LNCaP clone FGC (cell line): ENCODE results near the gene GRIA2.
A peak's percentile ranks its signal among the peaks of the same experiment; 100 is the strongest.

Experiments
- DNase-seq: peaks from one replicate; pipeline ENCODE4 v3.0.0-alpha.2; 2011; ENCODE audit warnings: low read depth
- H3K4me3 ChIP-seq: 2 replicates; pipeline ENCODE4 v1.5.1; 2011; ENCODE audit warnings: mild to moderate bottlenecking, low read depth, low read length, control low read depth
- TF ChIP-seq, protein P1 (sequence below): IDR thresholded peaks from 2 replicates; pipeline ENCODE4 v1.5.1; 2012; ENCODE audit warnings: mild to moderate bottlenecking; ENCODE audit not compliant: control insufficient read depth, insufficient read depth; ENCODE audit errors: extremely low read depth

GRIA2 gene

DNA sequence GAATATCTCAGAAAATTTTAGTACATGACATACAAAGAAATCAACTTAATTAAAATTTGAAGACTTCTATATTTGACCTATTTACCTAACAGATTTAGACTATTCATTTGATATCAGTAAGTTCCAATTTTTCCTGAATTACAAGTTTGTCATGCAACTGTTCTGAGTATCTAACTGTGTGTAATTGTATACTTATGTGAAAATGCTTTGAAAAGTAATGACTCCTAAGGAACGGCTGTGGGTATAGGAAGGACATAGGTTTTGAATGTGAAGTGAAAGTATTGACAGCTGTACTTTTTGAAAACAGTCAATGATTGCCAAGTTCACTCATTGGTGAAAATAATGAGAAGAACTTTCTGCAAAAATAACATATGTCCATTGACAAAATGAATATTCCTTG is 2.9 kb downstream of the GRIA2 start:
- TF ChIP-seq, protein P1, sequence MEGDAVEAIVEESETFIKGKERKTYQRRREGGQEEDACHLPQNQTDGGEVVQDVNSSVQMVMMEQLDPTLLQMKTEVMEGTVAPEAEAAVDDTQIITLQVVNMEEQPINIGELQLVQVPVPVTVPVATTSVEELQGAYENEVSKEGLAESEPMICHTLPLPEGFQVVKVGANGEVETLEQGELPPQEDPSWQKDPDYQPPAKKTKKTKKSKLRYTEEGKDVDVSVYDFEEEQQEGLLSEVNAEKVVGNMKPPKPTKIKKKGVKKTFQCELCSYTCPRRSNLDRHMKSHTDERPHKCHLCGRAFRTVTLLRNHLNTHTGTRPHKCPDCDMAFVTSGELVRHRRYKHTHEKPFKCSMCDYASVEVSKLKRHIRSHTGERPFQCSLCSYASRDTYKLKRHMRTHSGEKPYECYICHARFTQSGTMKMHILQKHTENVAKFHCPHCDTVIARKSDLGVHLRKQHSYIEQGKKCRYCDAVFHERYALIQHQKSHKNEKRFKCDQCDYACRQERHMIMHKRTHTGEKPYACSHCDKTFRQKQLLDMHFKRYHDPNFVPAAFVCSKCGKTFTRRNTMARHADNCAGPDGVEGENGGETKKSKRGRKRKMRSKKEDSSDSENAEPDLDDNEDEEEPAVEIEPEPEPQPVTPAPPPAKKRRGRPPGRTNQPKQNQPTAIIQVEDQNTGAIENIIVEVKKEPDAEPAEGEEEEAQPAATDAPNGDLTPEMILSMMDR = no peak
- H3K4me3 ChIP-seq = no peak overlapping the region
- no peak for DNase-seq

DNA sequence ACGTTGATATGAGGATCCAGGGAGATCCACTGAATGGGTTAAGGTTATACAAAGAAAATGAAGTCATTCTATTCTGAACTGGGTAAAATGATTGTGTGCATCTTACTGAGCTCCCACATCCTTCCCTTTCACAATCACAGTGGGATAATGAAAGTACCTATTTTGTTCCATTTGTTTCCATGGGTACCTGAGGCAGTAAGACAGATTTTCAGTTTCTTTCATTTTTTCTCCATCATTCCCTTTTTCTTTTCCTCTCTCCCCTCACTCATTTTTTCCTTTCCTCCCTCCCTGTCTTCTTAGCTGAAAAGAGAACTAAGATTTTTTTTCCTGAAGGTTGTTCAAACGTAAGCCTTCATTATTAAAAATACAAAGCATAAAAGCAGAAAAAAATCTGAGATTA is 4.6 kb downstream of the GRIA2 start:
- TF ChIP-seq, protein P1 = no peak
- no peak for DNase-seq
- no peak overlapping the region for H3K4me3 ChIP-seq

DNA sequence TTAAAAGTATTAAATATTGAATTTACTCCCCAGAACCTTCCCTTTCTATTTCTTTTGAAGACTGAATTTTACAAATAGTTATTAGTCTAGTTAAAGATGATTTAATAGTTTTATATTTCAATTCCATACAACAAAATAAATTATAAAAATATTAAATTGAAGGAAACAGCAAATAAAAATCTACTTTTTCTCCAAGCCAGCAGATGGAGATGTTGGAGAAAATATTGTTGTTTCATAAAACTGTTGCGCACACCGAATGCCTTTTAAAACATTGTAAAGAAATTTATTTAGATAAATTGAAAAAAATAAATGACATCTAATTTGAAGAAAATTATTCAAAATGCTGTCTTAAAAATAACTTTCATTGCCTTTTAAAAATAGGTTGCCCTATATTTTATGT is 5.5 kb downstream of the GRIA2 start:
- no peak for DNase-seq
- no peak overlapping the region for H3K4me3 ChIP-seq

DNA sequence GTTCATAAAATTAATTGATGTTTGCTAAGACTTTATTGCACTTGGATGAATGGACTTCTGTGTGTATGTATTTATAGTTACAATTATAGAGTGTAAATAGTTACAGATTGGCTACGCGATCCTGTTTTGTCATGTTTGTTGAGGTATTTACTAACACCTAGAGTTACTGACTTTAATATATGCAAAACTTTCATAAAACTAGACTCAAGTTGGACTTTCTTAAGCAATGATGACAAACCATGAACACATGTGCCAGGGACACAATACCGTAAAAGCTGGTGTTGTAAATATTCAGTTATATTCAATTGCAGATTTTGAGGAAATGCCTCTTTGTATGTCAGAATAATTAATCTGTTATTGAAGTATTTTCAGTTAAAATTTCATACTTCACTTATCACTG is 6.1 kb downstream of the GRIA2 start:
- no peak for DNase-seq
- H3K4me3 ChIP-seq = no peak overlapping the region
- TF ChIP-seq, protein P1 = no peak

More for the DNA sequence above, 5.5 kb downstream of the GRIA2 start:
- TF ChIP-seq, protein P1 = peak; percentile 34

DNA sequence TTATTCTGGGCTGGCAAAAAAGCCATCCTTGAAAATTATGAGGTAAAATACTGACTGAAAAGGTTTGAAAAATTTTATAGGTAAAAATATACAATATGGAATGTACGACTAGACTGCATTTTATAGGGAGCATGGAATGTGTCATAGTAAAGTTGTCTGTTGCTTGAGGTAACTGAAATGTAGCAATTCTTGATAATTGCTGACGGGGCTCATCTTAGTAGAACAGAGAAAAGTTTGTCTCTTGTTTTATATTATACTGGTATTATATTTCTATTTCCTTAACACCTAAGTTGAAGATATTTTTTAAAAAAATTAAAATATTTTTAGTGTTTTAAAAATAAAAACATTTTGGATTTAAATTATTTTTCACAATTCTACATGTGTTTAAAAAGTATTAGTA is 11.0 kb downstream of the GRIA2 start:
- no peak overlapping the region for H3K4me3 ChIP-seq
- TF ChIP-seq, protein P1 = no peak
- DNase-seq = no peak

DNA sequence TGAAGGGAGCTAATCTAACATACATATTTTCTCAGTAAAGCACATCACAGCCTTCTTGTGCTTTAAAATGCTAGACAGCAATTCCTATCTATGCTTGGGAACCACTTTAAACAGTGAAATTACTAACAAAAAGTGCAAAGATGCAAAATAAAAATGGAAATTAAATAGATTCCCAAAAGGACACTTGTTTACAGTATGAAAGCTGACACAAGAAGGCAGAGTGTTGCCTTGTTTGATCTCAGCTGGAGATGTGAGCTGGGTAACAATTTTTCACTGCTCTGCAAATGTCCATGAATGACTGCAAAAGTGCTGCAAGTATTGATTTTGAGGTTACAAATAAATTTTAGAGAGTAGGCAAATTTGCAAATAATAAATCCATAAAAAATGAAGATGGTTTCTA is 22.3 kb downstream of the GRIA2 start:
- DNase-seq = no peak
- TF ChIP-seq, protein P1 = no peak
- H3K4me3 ChIP-seq = no peak overlapping the region

DNA sequence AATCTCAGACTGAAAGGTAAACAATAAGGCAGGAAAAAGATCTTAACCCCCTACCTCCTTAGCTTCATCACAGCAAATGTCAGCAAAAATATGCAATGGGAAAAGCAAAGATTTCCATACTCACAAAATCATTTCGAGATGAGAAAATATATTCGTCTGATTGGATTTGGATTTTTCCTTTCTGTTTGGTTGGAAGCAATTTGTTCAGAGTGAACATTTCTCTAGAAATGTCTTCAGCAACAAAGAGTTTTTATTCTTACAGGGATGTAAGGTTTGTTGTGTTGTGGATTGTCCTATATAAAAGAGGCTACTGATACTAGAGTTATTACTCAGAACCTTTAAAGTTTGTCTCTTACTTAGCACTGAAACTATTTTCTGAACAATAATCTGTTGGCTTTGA is 23.8 kb downstream of the GRIA2 start:
- TF ChIP-seq, protein P1 = no peak
- no peak for DNase-seq
- H3K4me3 ChIP-seq = no peak overlapping the region
